Epithelial cell of prostate (primary cell): Measurements from ENCODE around the gene DUSP2.
A peak's percentile ranks its signal among the peaks of the same experiment; 100 is the strongest.

Experiments
- DNase-seq: peaks from one replicate; pipeline ENCODE4 v3.0.0-alpha.2; 2011; ENCODE audit warnings: low read depth, low spot score
- H3K27ac ChIP-seq: fragments of 450-650 bp; 2 replicates; pipeline ENCODE4 v1.5.1; 2017; ENCODE audit warnings: mild to moderate bottlenecking

DUSP2 gene

GRCh38 chr2:96145036-96145847 is at the start of gene DUSP2:
TSS of gene DUSP2 (minus strand) at chr2:96145440. CDS start at chr2:96145354, 86 bp downstream.
- H3K27ac ChIP-seq = peak within 1 kb of the TSS; percentile 21
- DNase-seq = no peak

GRCh38 chr2:96191937-96192670 is 46.9 kb upstream of the DUSP2 start:
- no peak overlapping the region for H3K27ac ChIP-seq

GRCh38 chr2:96188821-96189526 is 43.7 kb upstream of the DUSP2 start:
- no peak for DNase-seq
- H3K27ac ChIP-seq = no peak overlapping the region

More at GRCh38 chr2:96191937-96192670, 46.9 kb upstream of the DUSP2 start:
- no peak for DNase-seq

- no peak for DNase-seq
- H3K27ac ChIP-seq = no peak overlapping the region
Observed at GRCh38 chr2:96186562-96186961, 41.3 kb upstream of the DUSP2 start.

GRCh38 chr2:96185516-96185915 is 40.3 kb upstream of the DUSP2 start:
- no peak overlapping the region for H3K27ac ChIP-seq
- no peak for DNase-seq

- no peak overlapping the region for H3K27ac ChIP-seq
- DNase-seq = no peak
Observed at GRCh38 chr2:96184989-96185388, 39.7 kb upstream of the DUSP2 start.

- no peak for DNase-seq
- no peak overlapping the region for H3K27ac ChIP-seq
Observed at GRCh38 chr2:96184188-96184587, 38.9 kb upstream of the DUSP2 start.

- DNase-seq = no peak
- H3K27ac ChIP-seq = no peak overlapping the region
Observed at GRCh38 chr2:96181529-96181928, 36.3 kb upstream of the DUSP2 start.

- H3K27ac ChIP-seq = no peak overlapping the region
- no peak for DNase-seq
Observed at GRCh38 chr2:96180521-96180920, 35.3 kb upstream of the DUSP2 start.

- no peak for DNase-seq
- no peak overlapping the region for H3K27ac ChIP-seq
Observed at GRCh38 chr2:96180002-96180401, 34.8 kb upstream of the DUSP2 start.

- no peak overlapping the region for H3K27ac ChIP-seq
- DNase-seq = no peak
Observed at GRCh38 chr2:96176661-96177060, 31.4 kb upstream of the DUSP2 start.

GRCh38 chr2:96175951-96176350 is 30.7 kb upstream of the DUSP2 start:
- no peak for DNase-seq

GRCh38 chr2:96174251-96175144 is 29.3 kb upstream of the DUSP2 start:
- no peak for DNase-seq
- no peak overlapping the region for H3K27ac ChIP-seq

More at GRCh38 chr2:96175951-96176350, 30.7 kb upstream of the DUSP2 start:
- H3K27ac ChIP-seq = no peak overlapping the region

- no peak overlapping the region for H3K27ac ChIP-seq
- no peak for DNase-seq
Observed at GRCh38 chr2:96171831-96172230, 26.6 kb upstream of the DUSP2 start.

GRCh38 chr2:96170626-96171025 is 25.4 kb upstream of the DUSP2 start:
- no peak for DNase-seq
- H3K27ac ChIP-seq = no peak overlapping the region

- DNase-seq = no peak
- H3K27ac ChIP-seq = no peak overlapping the region
Observed at GRCh38 chr2:96169868-96170507, 24.7 kb upstream of the DUSP2 start.

- DNase-seq = no peak
- no peak overlapping the region for H3K27ac ChIP-seq
Observed at GRCh38 chr2:96167407-96168013, 22.3 kb upstream of the DUSP2 start.

GRCh38 chr2:96164459-96165184 is 19.4 kb upstream of the DUSP2 start:
- DNase-seq = no peak
- no peak overlapping the region for H3K27ac ChIP-seq
